Right ventricle myocardium inferior (tissue), 1 donor: ENCODE measurements around the gene HIVEP1. TPM values are rescaled to one million over a fixed set of nuclear protein-coding genes. Genes with fewer than 3 reads are reported as not detected.

Experiments
- ATAC-seq: fragments of 200-7000 bp; cut with Tn5 transposase; one replicate; pipeline ENCODE4 v1.9.1; 2020; ENCODE audit warnings: mild to moderate bottlenecking, moderate library complexity
- DNase-seq: peaks from one replicate; pipeline ENCODE4 v3.0.0; 2021; ENCODE audit errors: missing footprints
- intact Hi-C: fragments of 100-400 bp; cut with DNase I; formaldehyde crosslinking; loops from one replicate; pipeline ENCODE4 v1.11.0; 2022
- total RNA-seq: library from RNA; stranded (reverse); fragmentation: NEBNext Ultra II Directional; extraction: Animal tissue kit (Norgen Biotek cat#: 25700); gene quantifications from one replicate; pipeline ENCODE4 v1.2.1, GENCODE V29; 2021
- donor health status: DM: no; HTN: yes; CAD: no; lungs with severe emphysema.

The HIVEP1 gene
- total RNA-seq, 1 donor from 2014 or later: 8.3 TPM

- ATAC-seq (no peak), DNase-seq (peak; percentile 81)
- intact Hi-C loops: loop anchor here (5.0 to 10.0 kb wide), 2 partner anchors 145 to 308 kb away; no protein-coding TSS in a partner anchor
These were observed 620 bp downstream of the HIVEP1 start for GRCh38 chr6:12012558-12013306.

GRCh38 chr6:12013307-12013719 lies 1.2 kb downstream of the HIVEP1 start:
- ATAC-seq: no peak
- DNase-seq: no peak
- intact Hi-C loops: loop anchor here (5.0 to 10.0 kb wide), 2 partner anchors 146 to 309 kb away; no protein-coding TSS in a partner anchor

GRCh38 chr6:12014027-12014872 lies 2.1 kb downstream of the HIVEP1 start:
- intact Hi-C loops: loop anchor here (5.0 to 10.0 kb wide), 2 partner anchors 147 to 309 kb away; no protein-coding TSS in a partner anchor
- ATAC-seq: no peak
- DNase-seq: no peak

GRCh38 chr6:12014873-12015149 lies 2.7 kb downstream of the HIVEP1 start:
- DNase-seq (no peak), ATAC-seq (no peak)
- intact Hi-C loops: loop anchor here (5.0 to 10.0 kb wide), 2 partner anchors 148 to 310 kb away; no protein-coding TSS in a partner anchor

- ATAC-seq (no peak), DNase-seq (no peak)
- intact Hi-C loops: loop anchor here (10.0 kb wide), 1 partner anchor 312 kb away; no protein-coding TSS in a partner anchor
These were observed 5.2 kb downstream of the HIVEP1 start for GRCh38 chr6:12017263-12017662.

GRCh38 chr6:12017876-12018401 lies 5.8 kb downstream of the HIVEP1 start:
- DNase-seq (peak; percentile 55), ATAC-seq (no peak)
- intact Hi-C loops: loop anchor here (10.0 kb wide), 1 partner anchor 313 kb away; no protein-coding TSS in a partner anchor

GRCh38 chr6:12020187-12020791 lies 8.2 kb downstream of the HIVEP1 start:
- intact Hi-C loops: no loop called here
- DNase-seq (peak; percentile 45), ATAC-seq (no peak)

- DNase-seq: no peak
- intact Hi-C loops: no loop called here
- ATAC-seq: no peak
These were observed 10.4 kb downstream of the HIVEP1 start for GRCh38 chr6:12022481-12022880.

GRCh38 chr6:12022953-12023388 lies 10.9 kb downstream of the HIVEP1 start:
- ATAC-seq (no peak), DNase-seq (peak; percentile 25)
- intact Hi-C loops: no loop called here

GRCh38 chr6:12024216-12024615 lies 12.1 kb downstream of the HIVEP1 start:
- no peak for ATAC-seq
- intact Hi-C loops: no loop called here
- DNase-seq: no peak

- intact Hi-C loops: no loop called here
- DNase-seq: peak; percentile 39
- no peak for ATAC-seq
These were observed 12.8 kb downstream of the HIVEP1 start for GRCh38 chr6:12024699-12025434.

- intact Hi-C loops: no loop called here
- ATAC-seq: no peak
- DNase-seq: no peak
These were observed 14.0 kb downstream of the HIVEP1 start for GRCh38 chr6:12026120-12026519.

GRCh38 chr6:12026833-12027232 lies 14.7 kb downstream of the HIVEP1 start:
- DNase-seq (no peak), ATAC-seq (no peak)
- intact Hi-C loops: no loop called here

- DNase-seq (no peak), ATAC-seq (no peak)
- intact Hi-C loops: no loop called here
These were observed 16.1 kb downstream of the HIVEP1 start for GRCh38 chr6:12028213-12028612.

GRCh38 chr6:12029979-12030737 lies 18.0 kb downstream of the HIVEP1 start:
- no peak for ATAC-seq
- intact Hi-C loops: no loop called here

GRCh38 chr6:12030993-12031550 lies 19.0 kb downstream of the HIVEP1 start:
- DNase-seq (no peak), ATAC-seq (no peak)
- intact Hi-C loops: no loop called here

More at GRCh38 chr6:12029979-12030737, 18.0 kb downstream of the HIVEP1 start:
- DNase-seq: no peak

GRCh38 chr6:12032783-12033573 lies 20.9 kb downstream of the HIVEP1 start:
- ATAC-seq (no peak), DNase-seq (no peak)
- intact Hi-C loops: no loop called here
